GM12892 (cell line): ENCODE measurements around the gene BCL2L12.
"Not testable (repeated sequence)": the region's sequence is repeated elsewhere in the genome, so short reads cannot be mapped to it uniquely, and the experiment has no call there.

Source experiments
- DNase-seq: peaks from one replicate; pipeline ENCODE4 v3.0.0; 2011; ENCODE audit not compliant: insufficient read length
- FAIRE-seq: peaks from 2 replicates; lab custom pipeline; 2011; peaks lifted over from hg19 to GRCh38; lab: Jason Lieb, UNC
- POLR2A ChIP-seq: IDR thresholded peaks from 2 replicates; pipeline ENCODE4 v1.6.1; 2011; ENCODE audit warnings: low read depth, low read length, control low read depth
- POLR2AphosphoS5 ChIP-seq: IDR thresholded peaks from 2 replicates; pipeline ENCODE4 v1.6.1; 2011; ENCODE audit warnings: low read depth, low read length, control low read depth
- TAF1 ChIP-seq: IDR thresholded peaks from 2 replicates; pipeline ENCODE4 v1.6.1; 2011; ENCODE audit warnings: low read depth, mild to moderate bottlenecking, control low read depth, low read length, borderline replicate concordance

BCL2L12 gene

DNA sequence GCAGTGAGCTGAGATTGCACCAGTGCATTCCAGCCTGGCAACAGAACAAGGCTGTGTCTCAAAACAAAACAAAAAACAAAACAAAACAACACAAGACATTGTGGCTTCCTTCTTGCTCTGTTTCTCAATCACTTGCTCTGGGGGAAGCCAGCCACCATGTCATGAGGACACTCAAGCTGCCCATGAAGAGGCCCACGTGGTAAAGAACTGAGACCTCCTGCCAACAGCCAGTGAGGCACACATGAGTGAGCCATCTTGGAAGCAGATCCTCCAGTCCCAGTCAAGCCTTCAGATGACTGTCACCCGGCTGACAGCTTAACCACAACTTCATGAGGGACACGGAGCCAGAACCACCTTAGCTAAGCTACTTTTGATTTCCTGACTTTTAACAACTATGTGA is 50.4 kb downstream of the BCL2L12 start:
- TF ChIP-seq POLR2AphosphoS5: no peak
- no peak for TF ChIP-seq TAF1
- TF ChIP-seq POLR2A: no peak
- FAIRE-seq (no peak), DNase-seq (no peak)

DNA sequence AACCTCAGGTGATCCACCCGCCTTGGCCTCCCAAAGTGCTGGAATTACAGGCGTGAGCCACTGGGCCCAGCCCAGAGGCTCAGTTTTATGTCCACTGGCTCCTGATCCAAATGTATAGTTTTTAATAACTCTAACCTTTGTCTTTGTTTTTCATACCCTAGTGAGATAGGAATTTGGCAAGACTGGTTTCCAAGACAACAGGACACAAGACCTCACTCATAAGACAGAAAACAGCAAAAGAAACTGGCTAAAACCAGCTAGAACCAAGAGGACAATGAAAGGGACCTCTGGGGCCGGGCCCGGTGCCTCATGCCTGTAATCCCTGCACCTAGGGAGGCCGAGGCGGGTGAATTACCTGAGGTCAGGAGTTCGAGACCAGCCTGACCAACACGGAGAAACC is 52.8 kb downstream of the BCL2L12 start:
- FAIRE-seq: no peak
- DNase-seq: no peak
- TF ChIP-seq POLR2AphosphoS5: no peak
- no peak for TF ChIP-seq TAF1
- no peak for TF ChIP-seq POLR2A

DNA sequence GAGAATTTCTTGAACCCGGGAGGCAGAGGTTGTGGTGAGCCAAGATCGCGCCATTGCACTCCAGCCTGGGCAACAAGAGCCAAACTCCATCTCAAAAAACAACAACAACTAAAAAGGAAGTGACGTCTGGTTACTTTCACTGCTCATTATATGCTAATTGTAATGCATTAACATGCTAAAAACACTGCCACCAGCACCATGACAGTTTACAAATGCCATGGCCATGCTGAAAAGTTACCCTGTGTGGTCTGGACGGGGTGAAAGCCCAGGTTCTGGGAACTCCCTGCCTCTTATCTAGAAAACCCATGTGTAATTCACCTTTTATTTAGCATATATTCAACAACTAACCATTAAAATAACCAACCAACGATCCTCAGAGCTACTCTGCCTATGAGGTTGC is 53.3 kb downstream of the BCL2L12 start:
- DNase-seq: no peak
- FAIRE-seq: no peak
- no peak for TF ChIP-seq POLR2AphosphoS5
- no peak for TF ChIP-seq POLR2A
- no peak for TF ChIP-seq TAF1

DNA sequence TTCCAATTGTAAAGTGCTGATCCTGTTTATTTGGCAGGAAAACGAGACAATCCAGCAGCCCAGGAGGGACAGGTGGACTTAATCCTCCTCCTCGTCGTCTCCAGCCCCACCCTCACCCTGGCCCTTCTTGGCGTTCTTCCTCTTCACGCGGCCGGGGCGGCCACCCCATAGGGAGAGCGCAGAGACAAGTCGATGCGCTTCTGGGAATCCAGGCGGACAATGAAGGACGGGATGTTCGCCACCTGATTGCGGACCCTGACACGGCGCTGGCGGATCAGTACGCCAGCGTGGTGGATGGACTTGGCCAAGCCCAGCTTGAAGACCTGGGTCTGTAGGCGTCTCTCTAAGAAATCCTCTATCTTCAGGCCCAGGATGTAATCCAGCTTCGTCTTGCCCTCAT is 53.7 kb downstream of the BCL2L12 start:
- not testable (repeated sequence) for FAIRE-seq, DNase-seq
